Measurements from ENCODE around the gene FILIP1L. TPM values are rescaled to one million over a fixed set of nuclear protein-coding genes. Genes with fewer than 3 reads are reported as not detected.
A peak's percentile ranks its signal among the peaks of the same experiment; 100 is the strongest.

FILIP1L gene
- polyA plus RNA-seq, 3 donors: 0.13 to 0.40 (median 0.25) TPM

DNA sequence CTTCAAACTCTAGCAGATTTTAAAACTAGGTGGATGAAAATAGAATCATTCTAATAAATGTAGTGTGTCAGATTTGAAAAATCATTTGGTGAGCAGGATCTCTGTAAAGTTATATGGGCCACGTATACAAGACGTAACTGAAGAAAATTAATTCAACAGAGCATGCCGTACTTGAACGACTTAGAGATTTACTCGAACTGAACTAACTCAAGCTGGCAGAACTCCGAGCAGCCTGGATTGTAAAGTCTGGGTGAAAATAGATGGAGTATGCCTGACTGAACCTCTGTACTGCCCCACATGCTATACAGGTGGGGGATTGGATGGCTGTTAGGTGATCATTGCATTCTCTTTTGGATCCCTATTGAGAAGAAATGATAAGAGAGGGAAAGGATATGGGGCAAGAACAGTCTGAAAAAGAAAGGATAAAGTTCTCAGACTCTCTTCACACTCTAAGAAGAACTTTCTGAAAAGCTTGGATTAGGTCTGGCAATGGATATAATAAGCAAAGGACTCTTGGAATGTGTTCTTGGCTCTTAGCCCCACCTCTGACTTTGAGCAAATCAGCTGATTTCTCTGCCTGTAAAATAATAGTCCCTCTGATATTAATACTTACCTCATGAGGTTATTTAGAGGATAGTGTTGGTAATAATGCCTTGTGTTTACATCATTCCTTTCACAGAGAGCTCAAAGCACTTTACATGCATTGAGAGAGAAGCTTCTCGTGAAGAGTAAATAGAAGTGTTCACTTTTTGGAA is 147.5 kb downstream of the FILIP1L start:
- TF ChIP-seq, protein P1, sequence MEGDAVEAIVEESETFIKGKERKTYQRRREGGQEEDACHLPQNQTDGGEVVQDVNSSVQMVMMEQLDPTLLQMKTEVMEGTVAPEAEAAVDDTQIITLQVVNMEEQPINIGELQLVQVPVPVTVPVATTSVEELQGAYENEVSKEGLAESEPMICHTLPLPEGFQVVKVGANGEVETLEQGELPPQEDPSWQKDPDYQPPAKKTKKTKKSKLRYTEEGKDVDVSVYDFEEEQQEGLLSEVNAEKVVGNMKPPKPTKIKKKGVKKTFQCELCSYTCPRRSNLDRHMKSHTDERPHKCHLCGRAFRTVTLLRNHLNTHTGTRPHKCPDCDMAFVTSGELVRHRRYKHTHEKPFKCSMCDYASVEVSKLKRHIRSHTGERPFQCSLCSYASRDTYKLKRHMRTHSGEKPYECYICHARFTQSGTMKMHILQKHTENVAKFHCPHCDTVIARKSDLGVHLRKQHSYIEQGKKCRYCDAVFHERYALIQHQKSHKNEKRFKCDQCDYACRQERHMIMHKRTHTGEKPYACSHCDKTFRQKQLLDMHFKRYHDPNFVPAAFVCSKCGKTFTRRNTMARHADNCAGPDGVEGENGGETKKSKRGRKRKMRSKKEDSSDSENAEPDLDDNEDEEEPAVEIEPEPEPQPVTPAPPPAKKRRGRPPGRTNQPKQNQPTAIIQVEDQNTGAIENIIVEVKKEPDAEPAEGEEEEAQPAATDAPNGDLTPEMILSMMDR (IDR thresholded peaks at IDR 0.05): no peak
- no peak overlapping the region for H3K4me3 Mint-ChIP-seq

DNA sequence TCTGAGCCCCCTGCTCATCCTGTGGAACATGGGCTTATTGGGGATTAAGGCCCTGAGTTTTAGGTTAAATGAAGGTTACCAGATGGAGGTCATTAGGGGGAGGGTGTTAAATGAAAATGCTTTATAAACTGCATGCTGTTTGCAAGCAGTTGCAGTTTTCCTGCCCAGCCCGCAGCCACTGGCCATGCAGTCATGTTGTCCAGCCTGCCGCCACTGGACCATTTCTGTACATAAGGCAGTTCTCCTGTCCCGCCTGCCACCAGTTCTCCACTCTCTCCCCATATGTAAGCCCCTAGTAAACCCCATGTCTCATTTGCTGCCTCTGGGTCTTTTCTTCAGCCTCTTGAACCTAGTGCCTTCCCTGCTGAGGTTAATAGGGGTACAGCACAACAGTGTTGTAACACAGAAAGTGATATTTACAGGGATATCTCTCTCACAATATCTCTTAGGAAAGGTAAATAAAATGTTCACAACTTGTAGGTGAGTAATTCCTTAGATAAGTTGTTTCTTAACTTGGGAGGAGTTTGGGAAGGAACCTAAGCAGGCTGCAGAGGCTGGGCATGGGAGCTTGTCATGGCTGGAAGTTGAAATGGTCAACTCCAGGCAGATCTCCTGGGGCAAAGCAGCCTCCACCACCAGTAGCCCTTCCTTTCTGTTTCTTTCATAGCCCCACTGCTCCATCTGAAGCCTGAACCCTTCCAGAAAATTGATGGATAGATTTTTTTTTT is 148.5 kb downstream of the FILIP1L start:
- Histone ChIP-seq H3K27ac (ENCODE audit: low read depth in 1 of 2, low read length in 2 of 2) (no peak overlapping the region), H3K4me2 (replicated peaks; ENCODE audit: extremely low read depth, low read length, poor library complexity, severe bottlenecking) (no peak overlapping the region), H4K20me1 (ENCODE audit: insufficient read depth, low read length) (no peaks in the 10 kb centered on the region), H3K4me3 (replicated peaks in 1 of 3; ENCODE audit: low read depth in 2 of 3, low read length in 3 of 3) (no peak overlapping the region), H3K36me3 (replicated peaks in 1 of 2; ENCODE audit: control insufficient read depth in 1 of 2, insufficient read depth in 2 of 2, low read length in 2 of 2) (no peaks in the 10 kb centered on the region), H3K4me1 (ENCODE audit: control insufficient read depth in 1 of 2, insufficient read depth in 2 of 2, low read length in 2 of 2) (no peaks in the 10 kb centered on the region), H3K27me3 (ENCODE audit: control insufficient read depth in 2 of 2, insufficient read depth in 2 of 2, low read length in 2 of 2) (no peaks in the 10 kb centered on the region), H3K9ac (ENCODE audit: insufficient read depth, low read length, poor library complexity, severe bottlenecking) (no peak overlapping the region), H3K79me2 (ENCODE audit: insufficient read depth, low read length) (no peaks in the 10 kb centered on the region), H2AFZ (ENCODE audit: insufficient read depth, low read depth, low read length, poor library complexity, severe bottlenecking) (no peak overlapping the region), H3K9me3 (replicated peaks in 1 of 2; ENCODE audit: control insufficient read depth in 1 of 2, insufficient read depth in 1 of 2, low read length in 2 of 2) (no peaks in the 10 kb centered on the region)
- intact Hi-C loops (cut with micrococcal nuclease): no loop called here
- peak overlapping the region in 1 of 7 donors; percentile 56 for H3K27ac Mint-ChIP-seq
- no peak for DNase-seq
- peaks cover 9% of the 10 kb centered on the region for H3K4me1 Mint-ChIP-seq
- WGBS (ENCODE audit: insufficient coverage): 93% methylated on average over 3 of the region's 3 CpGs
- TF ChIP-seq, protein P1 (IDR thresholded peaks at IDR 0.05): no peak
- H3K27me3 Mint-ChIP-seq (ENCODE audit: low read depth in 3 of 3): peaks cover 0 to 1% (median 0%) of the 10 kb centered on the region in 3 donors
- H3K9me3 Mint-ChIP-seq: no peaks in the 10 kb centered on the region
- no peak overlapping the region for H3K4me3 Mint-ChIP-seq
- H3K36me3 Mint-ChIP-seq: no peaks in the 10 kb centered on the region

More for the DNA sequence above, 147.5 kb downstream of the FILIP1L start:
- peaks cover 0 to 1% (median 0%) of the 10 kb centered on the region in 3 donors for H3K27me3 Mint-ChIP-seq (ENCODE audit: low read depth in 3 of 3)
- H3K27ac Mint-ChIP-seq: no peak overlapping the region
- H3K36me3 Mint-ChIP-seq: no peaks in the 10 kb centered on the region
- Histone ChIP-seq H3K79me2 (ENCODE audit: insufficient read depth, low read length) (no peaks in the 10 kb centered on the region), H3K27me3 (ENCODE audit: control insufficient read depth in 2 of 2, insufficient read depth in 2 of 2, low read length in 2 of 2) (no peaks in the 10 kb centered on the region), H3K9me3 (replicated peaks in 1 of 2; ENCODE audit: control insufficient read depth in 1 of 2, insufficient read depth in 1 of 2, low read length in 2 of 2) (no peaks in the 10 kb centered on the region), H3K4me1 (ENCODE audit: control insufficient read depth in 1 of 2, insufficient read depth in 2 of 2, low read length in 2 of 2) (no peaks in the 10 kb centered on the region), H3K36me3 (replicated peaks in 1 of 2; ENCODE audit: control insufficient read depth in 1 of 2, insufficient read depth in 2 of 2, low read length in 2 of 2) (no peaks in the 10 kb centered on the region), H3K9ac (ENCODE audit: insufficient read depth, low read length, poor library complexity, severe bottlenecking) (no peak overlapping the region), H2AFZ (ENCODE audit: insufficient read depth, low read depth, low read length, poor library complexity, severe bottlenecking) (no peak overlapping the region), H3K4me2 (replicated peaks; ENCODE audit: extremely low read depth, low read length, poor library complexity, severe bottlenecking) (no peak overlapping the region), H3K4me3 (replicated peaks in 1 of 3; ENCODE audit: low read depth in 2 of 3, low read length in 3 of 3) (no peak overlapping the region), H4K20me1 (ENCODE audit: insufficient read depth, low read length) (no peaks in the 10 kb centered on the region), H3K27ac (ENCODE audit: low read depth in 1 of 2, low read length in 2 of 2) (no peak overlapping the region)
- WGBS (ENCODE audit: insufficient coverage): 96% methylated on average over 5 of the region's 7 CpGs
- H3K4me1 Mint-ChIP-seq: peaks cover 11% of the 10 kb centered on the region
- intact Hi-C loops (cut with micrococcal nuclease): no loop called here
- H3K9me3 Mint-ChIP-seq: no peaks in the 10 kb centered on the region
- no peak for DNase-seq

Data from CD14-positive monocyte (primary cell).